Skin of body (tissue), 2 donors: ENCODE measurements around the gene ASXL2. TPM values are rescaled to one million over a fixed set of nuclear protein-coding genes. Genes with fewer than 3 reads are reported as not detected.

ENCODE experiments used
- DNase-seq: peaks from one replicate; lab custom pipeline; 2025; lab: John Stamatoyannopoulos, UW
- total RNA-seq: library from RNA; depleted of rRNA; stranded (reverse); fragments of >200 nt; gene quantifications from one replicate; pipeline ENCODE4 v1.2.3, GENCODE V29; 2014

The ASXL2 gene
- total RNA-seq, 1 donor from 2014 or later = 9.9 TPM

GRCh38 chr2:25806941-25807340 lies 71.3 kb downstream of the ASXL2 start:
- no peak for DNase-seq

- DNase-seq = no peak
Observed at GRCh38 chr2:25805987-25806386, 72.3 kb downstream of the ASXL2 start.

- DNase-seq = no peak
Observed at GRCh38 chr2:25804338-25804737, 73.9 kb downstream of the ASXL2 start.

- DNase-seq = no peak
Observed at GRCh38 chr2:25799301-25799700, 79.0 kb downstream of the ASXL2 start.

GRCh38 chr2:25797620-25798488 lies 80.4 kb downstream of the ASXL2 start:
- no peak for DNase-seq

GRCh38 chr2:25794544-25795276 lies 83.6 kb downstream of the ASXL2 start:
- no peak for DNase-seq

- DNase-seq = no peak
Observed at GRCh38 chr2:25790074-25790790, 88.1 kb downstream of the ASXL2 start.

- no peak for DNase-seq
Observed at GRCh38 chr2:25788457-25788856, 89.8 kb downstream of the ASXL2 start.

- DNase-seq = no peak
Observed at GRCh38 chr2:25787020-25787419, 91.3 kb downstream of the ASXL2 start.

GRCh38 chr2:25784404-25784803 lies 93.9 kb downstream of the ASXL2 start:
- no peak for DNase-seq

- no peak for DNase-seq
Observed at GRCh38 chr2:25777077-25777476, 101.2 kb downstream of the ASXL2 start.

GRCh38 chr2:25772078-25772477 lies 106.2 kb downstream of the ASXL2 start:
- no peak for DNase-seq

GRCh38 chr2:25763575-25763974 lies 114.7 kb downstream of the ASXL2 start:
- no peak for DNase-seq

- no peak for DNase-seq
Observed at GRCh38 chr2:25760297-25760696, 118.0 kb downstream of the ASXL2 start.

GRCh38 chr2:25758348-25758747 lies 119.9 kb downstream of the ASXL2 start:
- no peak for DNase-seq

- DNase-seq = no peak
Observed at GRCh38 chr2:25757906-25758305, 120.4 kb downstream of the ASXL2 start.

GRCh38 chr2:25756536-25756935 lies 121.8 kb downstream of the ASXL2 start:
- DNase-seq = no peak

- no peak for DNase-seq
Observed at GRCh38 chr2:25749676-25750075, 128.6 kb downstream of the ASXL2 start.

GRCh38 chr2:25744055-25744454 lies 134.2 kb downstream of the ASXL2 start:
- DNase-seq = no peak

- DNase-seq = no peak
Observed at GRCh38 chr2:25743132-25743830, 135.0 kb downstream of the ASXL2 start.

- no peak for DNase-seq
Observed at GRCh38 chr2:25742501-25742900, 135.8 kb downstream of the ASXL2 start.
